BE2C (cell line): ENCODE data around the gene KRTAP4-16.
"Not testable (repeated sequence)": the region's sequence is repeated elsewhere in the genome, so short reads cannot be mapped to it uniquely, and the experiment has no call there.

Experiments used
- DNase-seq: peaks from one replicate; pipeline ENCODE4 v3.0.0-alpha.2; 2020
- H3K27me3 ChIP-seq: fragments of 250-450 bp; sonication (Bioruptor Pico); 2 replicates; pipeline ENCODE4 v1.5.1; 2020; ENCODE audit warnings: mild to moderate bottlenecking
- H3K36me3 ChIP-seq: fragments of 250-450 bp; sonication (Bioruptor Pico); 2 replicates; pipeline ENCODE4 v1.5.1; 2020; ENCODE audit warnings: mild to moderate bottlenecking
- H3K4me1 ChIP-seq: fragments of 250-450 bp; sonication (Bioruptor Pico); 2 replicates; pipeline ENCODE4 v1.5.1; 2020
- H3K4me3 ChIP-seq: 2 replicates; pipeline ENCODE4 v1.5.1; 2011; ENCODE audit warnings: low read depth, low read length
- H3K9me3 ChIP-seq: fragments of 250-450 bp; sonication (Bioruptor Pico); 2 replicates; pipeline ENCODE4 v1.5.1; 2020
- CTCF ChIP-seq: IDR thresholded peaks from 2 replicates; pipeline ENCODE4 v1.5.1; 2012; ENCODE audit warnings: mild to moderate bottlenecking, low read depth, low read length

The KRTAP4-16 gene

GRCh38 chr17:41058741-41059140 lies 43.3 kb downstream of the KRTAP4-16 start:
- Histone ChIP-seq H3K27me3 (no peaks in the 10 kb centered on the region), H3K36me3 (no peaks in the 10 kb centered on the region), H3K4me1 (no peaks in the 10 kb centered on the region), H3K9me3 (no peaks in the 10 kb centered on the region), H3K4me3 (no peak overlapping the region)
- no peak for DNase-seq
- TF ChIP-seq CTCF = no peak

GRCh38 chr17:41057547-41057946 lies 44.5 kb downstream of the KRTAP4-16 start:
- H3K9me3 ChIP-seq = no peaks in the 10 kb centered on the region
- no peak for TF ChIP-seq CTCF
- no peaks in the 10 kb centered on the region for H3K4me1 ChIP-seq
- no peaks in the 10 kb centered on the region for H3K36me3 ChIP-seq
- no peak overlapping the region for H3K4me3 ChIP-seq
- H3K27me3 ChIP-seq = no peaks in the 10 kb centered on the region
- no peak for DNase-seq

- H3K27me3 ChIP-seq, H3K4me1 ChIP-seq, DNase-seq, H3K36me3 ChIP-seq, H3K9me3 ChIP-seq, H3K4me3 ChIP-seq: not testable (repeated sequence)
These were observed 46.9 kb downstream of the KRTAP4-16 start, which contains the start of gene KRTAP2-2 for GRCh38 chr17:41055130-41055529. Gene KRTAP2-2 (minus strand): TSS chr17:41055230. CDS start chr17:41055211, 19 bp downstream.

- not testable (repeated sequence) for H3K36me3 ChIP-seq, H3K27me3 ChIP-seq, H3K4me3 ChIP-seq, H3K4me1 ChIP-seq, DNase-seq, H3K9me3 ChIP-seq
These were observed 47.5 kb downstream of the KRTAP4-16 start for GRCh38 chr17:41054556-41054955.

GRCh38 chr17:41054025-41054424 lies 48.0 kb downstream of the KRTAP4-16 start:
- DNase-seq = no peak
- no peak overlapping the region for H3K4me3 ChIP-seq
- no peaks in the 10 kb centered on the region for H3K27me3 ChIP-seq
- H3K9me3 ChIP-seq = no peaks in the 10 kb centered on the region
- no peaks in the 10 kb centered on the region for H3K36me3 ChIP-seq
- no peak for TF ChIP-seq CTCF
- no peaks in the 10 kb centered on the region for H3K4me1 ChIP-seq

- TF ChIP-seq CTCF = no peak
- Histone ChIP-seq H3K27me3 (no peaks in the 10 kb centered on the region), H3K4me1 (no peaks in the 10 kb centered on the region), H3K9me3 (no peaks in the 10 kb centered on the region), H3K36me3 (no peaks in the 10 kb centered on the region), H3K4me3 (no peak overlapping the region)
- no peak for DNase-seq
These were observed 49.4 kb downstream of the KRTAP4-16 start for GRCh38 chr17:41052566-41052965.
